GM11168 (cell line): ENCODE measurements around the gene SLC38A5.

Source experiments
- in situ Hi-C: fragments of 300-500 bp; cut with MboI; formaldehyde crosslinking; loops from one replicate; pipeline ENCODE4 v1.12.0; 2022; ENCODE audit warnings: low sequenced_read_pairs; ENCODE audit not compliant: unreplicated experiment

SLC38A5 gene

GRCh38 chrX:48492293-48492910, 22.3 kb upstream of the SLC38A5 start:
- in situ Hi-C loops, result no loop called here

GRCh38 chrX:48491809-48492208, 21.7 kb upstream of the SLC38A5 start:
- in situ Hi-C loops, result no loop called here

- in situ Hi-C loops, result no loop called here
These were observed 20.6 kb upstream of the SLC38A5 start for GRCh38 chrX:48490661-48491060.

GRCh38 chrX:48489892-48490291, 19.8 kb upstream of the SLC38A5 start:
- in situ Hi-C loops, result no loop called here

GRCh38 chrX:48489296-48489695, 19.2 kb upstream of the SLC38A5 start:
- in situ Hi-C loops, result no loop called here

DNA sequence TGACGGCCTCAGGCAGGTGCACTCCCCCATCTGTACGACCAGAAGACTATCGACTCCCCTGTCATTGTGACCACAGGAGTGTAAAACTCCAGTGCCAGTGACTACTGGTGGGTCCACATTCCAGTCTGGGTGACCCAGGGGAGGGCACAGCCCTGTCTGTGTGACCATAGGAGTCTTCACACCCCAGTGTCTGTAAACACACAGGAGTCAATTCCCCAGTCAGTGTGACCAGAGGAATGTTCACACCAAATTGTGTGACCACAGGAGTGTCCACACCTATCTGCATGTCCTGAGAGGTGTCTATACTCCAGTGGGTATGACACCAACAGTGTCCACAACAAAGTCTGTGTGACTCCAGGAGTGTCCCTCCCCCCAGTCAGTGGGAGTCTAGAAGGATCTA, 18.0 kb upstream of the SLC38A5 start:
- in situ Hi-C loops, result no loop called here

DNA sequence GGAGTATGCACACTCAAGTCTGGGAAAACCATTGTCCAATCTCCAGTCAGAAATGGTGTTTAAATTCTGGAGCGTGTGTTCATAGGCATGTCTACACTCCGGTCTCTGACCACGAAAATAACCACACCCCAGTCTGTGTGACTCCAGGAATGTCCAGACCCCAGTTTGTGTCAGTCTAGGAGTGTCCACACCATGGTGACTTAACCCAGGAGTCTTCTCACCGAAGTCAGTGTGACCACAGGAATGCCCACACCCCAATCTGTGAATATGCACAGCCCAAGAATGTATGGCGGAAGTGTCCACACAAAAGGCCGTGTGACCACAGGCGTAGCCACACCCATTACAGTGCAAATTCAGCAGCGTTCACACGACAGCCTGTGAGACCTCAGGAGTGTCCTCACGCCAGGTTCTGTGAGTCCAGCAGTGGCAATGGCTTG, 17.3 kb upstream of the SLC38A5 start:
- in situ Hi-C loops, result no loop called here

DNA sequence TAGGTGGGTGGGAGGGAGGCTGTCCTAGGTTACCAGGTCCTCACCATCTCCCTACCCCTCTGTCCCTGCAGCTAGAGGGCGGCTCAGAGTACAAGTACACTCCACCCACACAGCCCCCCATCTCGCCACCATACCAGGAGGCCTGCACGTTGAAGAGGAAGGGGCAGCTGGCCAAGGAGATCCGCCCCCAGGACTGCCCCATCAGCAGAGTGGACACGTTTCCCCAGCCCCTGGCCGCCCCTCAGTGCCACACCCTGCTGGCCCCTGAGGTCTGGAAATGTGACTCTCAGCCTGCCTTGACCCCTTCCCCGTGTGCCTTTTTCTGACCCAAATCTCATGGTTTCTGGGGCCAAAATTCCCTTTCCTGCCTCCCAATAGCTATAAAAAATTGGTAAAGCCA, 12.5 kb upstream of the SLC38A5 start:
- in situ Hi-C loops, result no loop called here

DNA sequence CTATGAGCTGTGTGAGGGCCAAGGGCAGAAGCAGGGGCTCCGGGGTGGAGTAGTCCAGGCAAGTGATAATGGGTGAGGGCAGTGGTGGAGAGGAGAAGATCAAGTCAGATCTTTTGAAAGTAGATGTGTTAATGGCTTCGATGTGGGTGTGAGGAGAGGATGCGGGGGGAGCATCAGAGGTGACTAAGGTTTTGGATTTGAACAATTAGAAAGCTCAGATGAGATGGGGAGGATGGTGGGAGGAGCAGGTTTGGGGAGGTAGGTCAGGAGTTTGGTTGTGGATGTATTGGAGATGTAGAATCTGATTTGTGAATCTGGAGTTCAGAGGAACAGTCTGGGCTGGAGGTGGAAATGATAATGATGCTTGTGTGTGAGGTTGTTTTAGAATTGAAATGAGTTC, 10.5 kb upstream of the SLC38A5 start:
- in situ Hi-C loops, result no loop called here

GRCh38 chrX:48480142-48480541, 10.1 kb upstream of the SLC38A5 start:
- in situ Hi-C loops, result no loop called here

- in situ Hi-C loops, result no loop called here
These were observed 8.7 kb upstream of the SLC38A5 start for GRCh38 chrX:48478806-48479205.

DNA sequence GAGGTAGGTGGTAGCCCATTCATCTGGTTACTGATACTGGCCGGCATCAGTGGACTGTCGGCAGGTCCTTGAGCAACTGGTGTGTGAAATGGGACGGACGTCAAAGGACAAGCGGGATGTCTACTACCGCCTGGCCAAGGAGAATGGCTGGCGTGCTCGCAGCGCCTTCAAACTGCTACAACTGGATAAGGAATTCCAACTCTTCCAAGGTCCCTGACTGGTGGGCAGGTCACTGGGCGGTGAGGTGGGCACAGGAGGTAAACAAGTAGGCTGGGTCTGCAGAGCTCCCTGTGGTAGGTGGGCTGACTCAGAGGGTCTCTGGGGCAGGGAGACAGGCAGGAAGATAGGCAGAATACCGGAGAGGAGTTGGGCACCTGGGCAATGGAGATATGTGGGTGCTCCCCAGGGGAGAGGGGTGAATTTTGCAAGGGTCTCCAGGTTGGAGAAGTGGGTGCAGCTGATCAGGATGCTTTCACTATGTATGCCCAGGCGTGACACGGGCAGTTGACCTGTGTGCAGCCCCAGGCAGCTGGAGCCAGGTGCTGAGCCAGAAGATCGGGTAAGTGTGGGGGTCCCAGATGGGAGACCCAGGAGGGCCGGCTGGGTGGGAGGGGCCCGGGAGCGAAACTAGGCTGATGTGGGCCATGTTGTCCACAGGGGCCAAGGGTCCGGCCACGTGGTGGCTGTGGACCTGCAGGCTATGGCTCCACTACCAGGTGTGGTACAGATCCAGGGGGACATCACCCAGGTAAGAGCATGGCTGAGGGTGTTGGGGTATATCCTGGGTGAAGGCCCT, 8.1 kb upstream of the SLC38A5 start:
- in situ Hi-C loops, result no loop called here

DNA sequence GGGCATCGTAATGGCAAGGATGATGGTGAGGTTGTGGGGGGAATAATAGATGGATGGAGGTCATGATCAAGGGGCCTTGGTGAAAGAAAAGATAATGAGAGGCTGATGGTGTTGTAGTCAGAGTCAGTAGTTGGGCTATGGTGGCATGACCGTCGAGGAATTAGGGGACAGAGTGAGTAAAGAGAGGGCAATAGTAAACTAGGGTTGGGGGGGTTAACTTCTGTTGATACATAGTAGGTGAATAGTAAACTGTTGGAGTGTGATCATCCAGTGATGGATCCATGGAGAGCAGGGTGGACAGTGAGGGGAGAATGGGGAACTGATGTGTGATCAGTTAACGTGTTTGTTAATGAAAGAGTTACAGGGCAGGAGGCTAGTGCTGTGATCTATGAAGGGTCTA, 6.9 kb upstream of the SLC38A5 start:
- in situ Hi-C loops, result no loop called here

DNA sequence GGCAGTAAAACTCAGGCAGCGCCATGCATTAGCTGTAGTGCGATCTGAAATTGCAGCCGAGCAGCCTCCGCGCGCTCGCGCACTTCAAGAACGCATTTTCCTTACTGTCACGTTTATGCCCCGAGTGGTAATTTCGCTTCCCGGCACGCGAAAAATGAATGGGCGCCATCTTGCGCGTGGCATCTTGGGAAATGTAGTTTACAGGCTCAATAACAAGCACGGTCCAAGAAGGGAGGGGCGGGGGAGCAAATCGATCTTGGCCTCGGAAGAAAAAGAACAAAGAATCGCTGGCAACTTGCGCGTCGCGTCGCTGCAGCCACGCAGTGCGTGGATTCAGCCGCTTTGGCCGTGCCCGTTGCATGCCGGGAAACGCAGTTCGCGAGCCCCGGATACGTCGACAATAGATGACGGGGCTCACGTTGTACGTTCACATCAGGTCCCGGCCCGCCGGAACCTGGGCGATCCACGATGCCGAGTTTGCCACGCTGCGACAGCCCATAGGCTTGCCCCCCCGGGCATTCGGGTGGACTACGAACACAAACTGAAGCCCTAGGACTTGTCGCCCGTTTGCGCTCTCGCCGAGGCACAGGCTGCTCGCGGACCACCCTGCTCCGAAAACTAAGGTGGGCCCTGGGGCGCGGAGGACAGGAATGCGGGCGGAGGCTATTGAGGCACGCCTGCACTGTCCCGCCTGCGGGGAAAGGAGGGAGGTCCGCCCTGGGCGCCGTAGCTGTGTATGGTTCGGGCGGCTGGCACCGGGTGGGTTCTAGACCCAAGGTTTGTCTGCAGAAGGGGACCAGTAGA, 5.9 kb upstream of the SLC38A5 start, which contains the start of gene FTSJ1:
TSS of gene FTSJ1 (plus strand) at position 426 of the 804 bp plus-strand sequence. CDS start 1,849 bp downstream, outside the sequence.
- in situ Hi-C loops, result no loop called here

DNA sequence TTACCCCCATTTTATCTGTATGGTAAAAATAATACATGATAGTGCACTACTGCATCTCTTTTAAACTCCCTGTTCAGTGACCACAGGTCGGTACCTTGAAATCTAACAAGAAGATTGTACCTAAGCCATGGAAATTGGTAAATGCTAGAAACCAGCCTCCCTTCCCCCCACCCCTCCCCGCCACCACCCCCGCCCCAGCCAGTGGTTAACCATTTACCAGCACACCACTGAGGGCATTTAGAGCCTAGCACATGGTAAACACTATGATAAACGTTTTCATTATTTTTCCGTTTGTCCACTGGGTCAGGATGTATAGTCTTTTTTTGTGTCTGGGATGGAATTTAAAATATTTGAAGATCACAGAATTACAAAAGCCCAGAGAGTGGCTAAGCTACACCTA, 5.2 kb upstream of the SLC38A5 start:
- in situ Hi-C loops, result no loop called here

DNA sequence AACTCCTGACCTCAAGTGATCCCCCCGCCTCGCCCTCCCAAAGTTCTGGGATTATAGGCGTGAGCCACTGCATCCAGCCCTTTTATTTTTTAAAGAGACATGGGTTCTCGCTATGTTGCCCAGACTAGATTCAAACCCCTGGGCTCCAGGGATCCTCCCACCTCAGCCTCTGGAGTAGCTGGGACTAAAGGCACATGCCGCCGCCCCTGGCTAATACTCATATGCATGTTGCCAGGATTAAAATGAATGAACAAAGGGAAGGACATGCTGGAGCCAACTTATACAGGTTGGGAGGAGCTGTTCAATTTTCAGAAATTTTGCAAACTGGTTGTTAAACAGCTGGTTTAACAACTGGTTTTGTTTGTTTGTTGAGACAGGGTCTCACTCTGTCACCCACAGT, 4.5 kb upstream of the SLC38A5 start:
- in situ Hi-C loops, result loop anchor here (25.0 kb wide), 1 partner anchor 412 kb away; the partner anchor contains the start of gene ZNF630

DNA sequence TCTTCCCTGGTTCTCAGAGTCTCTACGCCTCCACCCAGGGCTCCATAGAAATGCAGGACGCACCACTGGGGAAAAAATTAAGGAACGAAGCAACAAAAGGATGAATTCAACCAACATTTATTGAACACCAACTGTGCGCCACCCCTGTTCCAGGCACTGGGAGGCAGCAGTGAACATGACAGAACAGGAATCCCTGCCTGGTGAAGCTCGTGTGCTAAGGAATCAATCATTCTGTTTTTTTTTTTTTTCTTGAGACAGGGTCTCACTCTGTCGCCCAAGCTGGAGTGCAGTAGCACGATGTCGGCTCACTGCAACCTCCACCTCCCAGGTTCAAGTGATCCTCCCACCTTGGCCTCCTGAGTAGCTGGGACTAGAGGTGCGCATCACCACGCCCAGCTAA, 4.1 kb upstream of the SLC38A5 start:
- in situ Hi-C loops, result loop anchor here (25.0 kb wide), 1 partner anchor 412 kb away; the partner anchor contains the start of gene ZNF630

DNA sequence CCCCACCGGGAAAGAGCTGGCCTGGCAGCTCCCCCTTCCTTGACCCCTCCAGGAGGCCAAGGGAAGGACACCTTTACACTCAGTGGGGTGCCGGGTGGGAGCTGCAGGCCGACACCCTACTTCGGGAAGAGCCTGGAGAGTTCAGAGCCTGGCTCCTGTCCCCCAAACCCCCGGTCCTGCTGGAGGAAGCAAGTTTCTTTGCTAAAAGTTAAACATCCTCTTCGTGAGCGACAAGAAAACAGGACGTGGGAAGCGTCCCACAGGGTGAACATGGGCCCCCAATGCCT, 3.6 kb upstream of the SLC38A5 start:
- in situ Hi-C loops, result loop anchor here (25.0 kb wide), 1 partner anchor 411 kb away; the partner anchor contains the start of gene ZNF630

DNA sequence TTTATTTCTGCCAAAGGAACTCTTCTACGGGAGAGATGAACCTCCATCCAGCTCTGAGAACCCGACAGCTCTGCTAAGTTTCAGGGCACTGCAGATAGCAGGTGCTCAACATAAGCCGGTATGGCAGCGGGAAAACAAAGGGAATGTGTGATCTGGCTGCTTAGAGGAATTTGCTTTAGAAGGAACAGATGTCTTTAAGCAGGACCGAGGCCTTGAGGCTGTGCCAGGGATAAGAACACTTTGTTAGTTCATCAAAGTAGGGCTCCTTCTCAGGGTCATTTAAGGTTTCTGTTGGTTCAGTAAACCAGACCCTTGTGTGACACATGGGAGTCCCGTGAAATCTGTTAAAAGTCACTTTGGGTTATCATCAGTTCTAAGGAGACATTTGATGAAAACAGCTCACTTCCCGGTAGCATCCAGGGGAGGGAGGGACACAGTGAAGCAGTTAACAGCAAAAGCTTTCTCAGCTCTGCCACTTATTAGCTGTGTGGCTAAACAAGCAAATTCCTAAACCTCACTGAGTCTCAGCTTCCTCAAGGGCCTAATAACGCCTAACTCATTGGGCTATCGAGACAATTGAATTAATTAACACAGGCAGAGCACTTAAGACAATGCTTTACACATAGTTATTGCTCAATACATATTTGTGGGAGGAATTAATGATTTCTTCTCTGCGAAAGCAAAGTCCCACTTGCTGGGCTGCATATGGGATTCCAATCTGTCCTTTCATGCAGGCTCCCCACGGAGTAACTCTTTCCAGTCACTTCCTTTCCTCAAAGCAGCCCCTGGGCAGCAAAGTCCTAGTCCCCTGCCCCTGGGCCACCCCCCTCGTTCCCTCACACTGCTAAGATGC, 3.0 kb upstream of the SLC38A5 start:
- in situ Hi-C loops, result loop anchor here (25.0 kb wide), 1 partner anchor 411 kb away; the partner anchor contains the start of gene ZNF630

DNA sequence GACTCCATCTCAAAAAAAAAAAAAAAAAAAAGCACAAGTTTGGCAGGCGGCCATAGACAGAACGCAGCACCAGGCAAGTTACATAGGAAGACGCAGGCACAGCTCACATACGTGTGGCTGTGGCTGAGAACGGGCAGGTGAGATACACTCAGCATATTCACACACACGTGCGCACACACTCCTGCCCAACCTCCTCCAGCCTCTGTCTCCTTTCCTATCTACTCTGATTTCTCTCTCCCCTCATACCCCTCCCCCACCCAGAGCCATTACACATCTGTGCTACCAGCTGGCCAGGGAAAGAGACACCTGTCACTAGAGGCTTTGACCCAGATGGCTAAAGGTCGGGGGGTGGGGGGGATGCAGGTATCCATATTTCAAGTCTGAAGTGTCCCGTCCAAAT, 2.2 kb upstream of the SLC38A5 start:
- in situ Hi-C loops, result loop anchor here (25.0 kb wide), 1 partner anchor 410 kb away; the partner anchor contains the start of gene ZNF630
